ENCODE results near the gene PLP1.
"Not testable (repeated sequence)": the region's sequence is repeated elsewhere in the genome, so short reads cannot be mapped to it uniquely, and the experiment has no call there.

The PLP1 gene

GRCh38 chrX:103781062-103781402 is 4.4 kb downstream of the PLP1 start:
- DNase-seq (ENCODE audit: low spot score) = no peak

GRCh38 chrX:103781706-103782105 is 5.1 kb downstream of the PLP1 start:
- DNase-seq (ENCODE audit: low spot score) = no peak

- no peak for DNase-seq (ENCODE audit: low spot score)
These were observed 6.0 kb downstream of the PLP1 start for GRCh38 chrX:103782640-103783039.

GRCh38 chrX:103783196-103783595 is 6.6 kb downstream of the PLP1 start:
- no peak for DNase-seq (ENCODE audit: low spot score)

GRCh38 chrX:103783971-103784370 is 7.3 kb downstream of the PLP1 start:
- DNase-seq (ENCODE audit: low spot score) = no peak

- DNase-seq (ENCODE audit: low spot score) = no peak
These were observed 12.4 kb downstream of the PLP1 start for GRCh38 chrX:103789004-103789403.

GRCh38 chrX:103791228-103791627 is 14.6 kb downstream of the PLP1 start:
- no peak for DNase-seq (ENCODE audit: low spot score)

- DNase-seq (ENCODE audit: low spot score) = no peak
These were observed 15.3 kb downstream of the PLP1 start for GRCh38 chrX:103791826-103792485.

- no peak for DNase-seq (ENCODE audit: low spot score)
These were observed 16.4 kb downstream of the PLP1 start for GRCh38 chrX:103792916-103793544.

- DNase-seq (ENCODE audit: low spot score) = no peak
These were observed 16.9 kb downstream of the PLP1 start for GRCh38 chrX:103793545-103793940.

GRCh38 chrX:103794119-103794518 is 17.5 kb downstream of the PLP1 start:
- DNase-seq (ENCODE audit: low spot score) = no peak

- no peak for DNase-seq (ENCODE audit: low spot score)
These were observed 21.1 kb downstream of the PLP1 start for GRCh38 chrX:103797691-103798090.

- DNase-seq (ENCODE audit: low spot score) = no peak
These were observed 23.7 kb downstream of the PLP1 start for GRCh38 chrX:103800318-103800717.

GRCh38 chrX:103805860-103806259 is 29.2 kb downstream of the PLP1 start:
- DNase-seq (ENCODE audit: low spot score) = no peak

- no peak for DNase-seq (ENCODE audit: low spot score)
These were observed 30.3 kb downstream of the PLP1 start for GRCh38 chrX:103806862-103807474.

- no peak for DNase-seq (ENCODE audit: low spot score)
These were observed 35.2 kb downstream of the PLP1 start for GRCh38 chrX:103811858-103812257.

- DNase-seq (ENCODE audit: low spot score) = not testable (repeated sequence)
These were observed 40.5 kb downstream of the PLP1 start for GRCh38 chrX:103817101-103817500.

- peak; percentile 61 for DNase-seq (ENCODE audit: low spot score)
These were observed 40.9 kb downstream of the PLP1 start for GRCh38 chrX:103817502-103817901.

GRCh38 chrX:103818842-103819619 is 42.4 kb downstream of the PLP1 start:
- DNase-seq (ENCODE audit: low spot score) = no peak

GRCh38 chrX:103820802-103821201 is 44.2 kb downstream of the PLP1 start:
- DNase-seq (ENCODE audit: low spot score) = not testable (repeated sequence)

GRCh38 chrX:103823591-103823990 is 47.0 kb downstream of the PLP1 start:
- no peak for DNase-seq (ENCODE audit: low spot score)

GRCh38 chrX:103825881-103826280 is 49.2 kb downstream of the PLP1 start:
- DNase-seq (ENCODE audit: low spot score) = no peak

- DNase-seq (ENCODE audit: low spot score) = no peak
These were observed 51.9 kb downstream of the PLP1 start for GRCh38 chrX:103828529-103828928.
